Thymus (tissue), 11 donors: Measurements from ENCODE around the gene PDPK1. TPM values are rescaled to one million over a fixed set of nuclear protein-coding genes. Genes with fewer than 3 reads are reported as not detected.
"Not testable (repeated sequence)": the region's sequence is repeated elsewhere in the genome, so short reads cannot be mapped to it uniquely, and the experiment has no call there.

Experiments
- DNase-seq, 9 donors: peaks; one replicate each; pipeline ENCODE4 v3.0.0-alpha.2; 2013; ENCODE audit warnings: low spot score in 9 of 9, low read depth in 6 of 9, missing footprints in 1 of 9
- H3K27ac ChIP-seq, 2 donors: one replicate each; pipeline ENCODE4 v1.5.1; 2013; ENCODE audit warnings: control low read depth in 1 of 2, low read depth in 1 of 2, low read length in 1 of 2, mild to moderate bottlenecking in 1 of 2, moderate library complexity in 1 of 2
- H3K27me3 ChIP-seq, 2 donors: one replicate each; pipeline ENCODE4 v1.5.1; 2013; ENCODE audit warnings: low read length in 1 of 2; ENCODE audit not compliant: control insufficient read depth in 2 of 2, insufficient read depth in 1 of 2
- H3K36me3 ChIP-seq, 2 donors: one replicate each; pipeline ENCODE4 v1.5.1; 2013; ENCODE audit warnings: low read length in 1 of 2, mild to moderate bottlenecking in 1 of 2, moderate library complexity in 1 of 2; ENCODE audit not compliant: control insufficient read depth in 2 of 2, insufficient read depth in 2 of 2
- H3K4me1 ChIP-seq, 2 donors: one replicate each; pipeline ENCODE4 v1.5.1; 2013; ENCODE audit warnings: low read length in 2 of 2; ENCODE audit not compliant: control insufficient read depth in 2 of 2, insufficient read depth in 2 of 2
- H3K4me3 ChIP-seq, 2 donors: one replicate each; pipeline ENCODE4 v1.5.1; 2013; ENCODE audit warnings: low read length in 2 of 2, control low read depth in 1 of 2, mild to moderate bottlenecking in 1 of 2
- H3K9me3 ChIP-seq, 2 donors: one replicate each; pipeline ENCODE4 v1.5.1; 2013; ENCODE audit warnings: low read length in 1 of 2, mild to moderate bottlenecking in 1 of 2; ENCODE audit not compliant: control insufficient read depth in 2 of 2, insufficient read depth in 1 of 2
- WGBS: extraction: QIAGEN DNeasy Blood & Tissue Kit; methylation state at CpG from one replicate; pipeline ENCODE4 v1.1.7; 2013; 5-methylcytosine and 5-hydroxymethylcytosine counted together
- polyA plus RNA-seq: library from polyadenylated mRNA; stranded (reverse); fragments of 200-250 nt; gene quantifications from one replicate; pipeline ENCODE4 v1.2.3, GENCODE V29; 2013
- total RNA-seq: library from RNA; stranded (reverse); fragments of 120-200 nt; gene quantifications from one replicate; pipeline ENCODE4 v1.2.4, GENCODE V29; 2013
- donor health status: healthy.

Gene PDPK1
- total and polyA plus RNA-seq, 2 donors = 14.1 to 17.2 TPM

DNA sequence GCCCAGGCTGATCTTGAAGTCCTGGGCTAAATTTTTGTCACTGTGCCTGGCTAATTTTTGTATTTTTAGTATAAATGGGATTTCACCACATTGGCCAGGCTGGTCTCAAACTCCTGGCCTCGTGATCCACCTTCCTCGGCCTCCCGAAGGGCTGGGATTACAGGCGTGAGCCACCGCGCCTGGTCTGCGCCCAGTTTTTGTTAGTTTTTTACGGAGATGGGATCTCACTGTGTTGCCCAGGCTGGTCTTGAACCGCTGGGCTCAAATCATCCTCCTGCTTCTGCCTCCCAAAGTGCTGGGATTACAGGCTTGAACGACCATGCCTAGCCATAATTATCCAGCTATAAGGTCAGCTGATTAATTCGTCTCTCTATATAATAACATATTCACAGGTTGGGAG is 3.9 kb upstream of the PDPK1 start:
- Histone ChIP-seq H3K4me1 (peaks cover 9 to 37% of the 10 kb centered on the region in 2 donors), H3K27ac (no peak overlapping the region), H3K27me3 (peaks cover 0 to 23% of the 10 kb centered on the region in 2 donors), H3K36me3 (peaks cover 8 to 15% of the 10 kb centered on the region in 2 donors), H3K4me3 (no peak overlapping the region), H3K9me3 (peaks cover 0 to 1% of the 10 kb centered on the region in 2 donors)
- WGBS = 94% methylated on average over 11 of the region's 11 CpGs
- no peak for DNase-seq

DNA sequence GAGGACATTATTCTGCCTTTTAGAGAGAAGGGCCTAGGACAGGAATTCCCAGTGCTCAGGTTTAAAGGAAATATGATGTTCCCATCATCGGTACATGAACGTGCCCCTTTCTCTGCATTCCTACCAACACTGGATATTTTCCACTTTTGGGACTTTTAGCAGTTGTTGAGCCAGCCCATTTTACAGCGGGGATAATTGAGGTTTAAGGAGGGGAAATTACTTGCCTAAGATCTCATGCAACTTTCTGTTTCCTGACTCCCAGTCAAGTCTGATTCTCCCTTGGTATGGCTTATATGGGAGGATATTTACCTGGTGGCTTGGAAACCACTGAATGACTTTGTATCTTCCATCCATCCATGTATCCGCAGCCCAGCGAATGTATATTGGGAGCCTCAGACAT is 3.5 kb upstream of the PDPK1 start:
- H3K27ac ChIP-seq = not testable (repeated sequence)
- H3K4me1 ChIP-seq = peaks cover 12 to 41% of the 10 kb centered on the region in 2 donors
- 98% methylated on average over 5 of the region's 5 CpGs for WGBS

DNA sequence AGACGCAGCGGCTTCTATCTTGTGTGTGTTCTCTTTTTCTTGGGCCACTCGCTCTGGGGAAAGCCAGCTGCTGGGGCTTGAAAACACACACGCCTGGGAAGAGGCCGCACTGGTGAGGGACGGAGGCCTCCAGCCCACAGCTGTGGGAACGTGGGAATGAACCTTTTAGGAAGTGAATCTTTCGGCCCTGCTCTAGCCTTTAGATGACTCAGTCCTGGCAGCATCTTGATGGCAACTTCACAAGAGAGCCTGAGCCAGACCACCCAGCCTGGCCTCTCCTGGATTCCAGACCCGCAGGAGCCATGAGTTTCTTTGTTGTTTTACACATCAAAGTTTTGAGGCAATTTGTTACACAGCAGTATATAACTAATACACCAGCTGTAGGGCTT is 2.2 kb upstream of the PDPK1 start:
- Histone ChIP-seq H3K4me1 (peaks cover 15 to 44% of the 10 kb centered on the region in 2 donors), H3K36me3 (peaks cover 2 to 4% of the 10 kb centered on the region in 2 donors), H3K9me3 (peaks cover 0 to 1% of the 10 kb centered on the region in 2 donors), H3K27me3 (peaks cover 0 to 23% of the 10 kb centered on the region in 2 donors), H3K27ac (no peak overlapping the region), H3K4me3 (no peak overlapping the region)
- WGBS = 94% methylated on average over 9 of the region's 9 CpGs
- no peak for DNase-seq

More for the DNA sequence above, 3.5 kb upstream of the PDPK1 start:
- H3K27me3 ChIP-seq = peaks cover 0 to 23% of the 10 kb centered on the region in 2 donors
- not testable (repeated sequence) for DNase-seq, H3K9me3 ChIP-seq, H3K4me3 ChIP-seq
- peaks cover 6 to 10% of the 10 kb centered on the region in 2 donors for H3K36me3 ChIP-seq

DNA sequence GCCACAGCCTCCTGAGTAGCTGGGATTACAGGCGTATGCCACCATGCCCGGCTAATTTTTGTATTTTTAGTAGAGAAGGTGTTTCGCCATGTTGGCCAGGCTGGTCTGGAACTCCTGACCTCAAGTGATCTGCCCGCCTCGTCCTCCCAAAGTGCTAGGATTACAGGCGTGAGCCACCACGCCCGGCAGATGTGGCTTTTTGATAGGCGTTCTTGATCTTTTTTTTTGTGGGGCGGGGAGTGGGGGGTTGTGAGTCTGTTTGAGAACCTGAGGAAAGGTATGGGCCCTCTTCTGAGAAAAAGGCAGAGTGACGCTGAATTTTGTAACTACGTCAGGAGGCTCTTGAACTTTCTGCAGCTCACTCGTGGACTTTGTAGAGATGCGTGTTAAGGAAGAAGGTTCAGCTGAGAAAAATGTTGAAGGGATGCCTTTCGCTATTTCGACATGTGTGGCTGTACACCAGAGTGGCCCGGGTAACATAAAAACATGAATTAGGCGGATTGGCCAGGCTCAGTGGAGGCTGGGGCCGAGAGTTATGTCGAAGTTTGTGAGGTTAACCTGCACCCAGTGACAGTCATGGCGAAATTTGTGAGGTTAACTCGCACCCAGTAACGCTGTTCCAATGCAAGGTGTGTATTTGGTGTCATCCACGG is 1.5 kb downstream of the PDPK1 start:
- 94% methylated on average over 24 of the region's 24 CpGs for WGBS
- not testable (repeated sequence) for DNase-seq, H3K4me3 ChIP-seq, H3K36me3 ChIP-seq, H3K27me3 ChIP-seq, H3K9me3 ChIP-seq, H3K27ac ChIP-seq
- H3K4me1 ChIP-seq = peaks cover 13 to 24% of the 10 kb centered on the region in 2 donors

DNA sequence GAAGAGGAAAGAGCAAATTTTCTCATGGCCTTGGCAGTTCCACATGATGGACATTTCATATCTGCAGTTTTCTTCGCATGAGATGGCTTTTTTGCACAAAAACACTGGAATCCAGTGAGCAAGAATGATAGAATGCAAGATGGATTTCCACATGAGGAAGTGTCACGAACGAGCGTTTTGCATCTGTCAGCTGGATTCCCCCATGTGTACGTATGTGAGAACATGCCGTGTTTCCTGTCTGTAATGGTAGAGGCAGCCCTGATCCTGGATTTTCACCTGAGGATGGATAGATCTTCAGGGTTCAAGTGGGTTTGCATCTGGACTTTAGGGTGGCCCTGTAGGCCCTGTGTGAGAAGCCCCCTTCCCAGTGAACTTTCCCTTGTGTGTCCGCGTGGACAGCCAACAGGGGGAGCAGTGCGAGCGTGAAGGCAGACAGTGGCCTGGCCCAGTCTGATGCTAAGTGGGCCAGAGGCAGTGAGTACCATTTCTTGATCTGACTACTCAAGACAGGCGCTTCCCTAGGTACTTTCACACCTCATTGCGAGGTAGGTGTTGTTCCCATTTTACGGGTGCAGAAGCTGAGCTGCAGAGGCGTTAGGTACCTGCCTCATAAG is 2.1 kb downstream of the PDPK1 start:
- DNase-seq, H3K4me3 ChIP-seq, H3K36me3 ChIP-seq, H3K27me3 ChIP-seq, H3K27ac ChIP-seq, H3K9me3 ChIP-seq: not testable (repeated sequence)
- 89% methylated on average over 14 of the region's 14 CpGs for WGBS
- H3K4me1 ChIP-seq = peaks cover 13 to 24% of the 10 kb centered on the region in 2 donors

DNA sequence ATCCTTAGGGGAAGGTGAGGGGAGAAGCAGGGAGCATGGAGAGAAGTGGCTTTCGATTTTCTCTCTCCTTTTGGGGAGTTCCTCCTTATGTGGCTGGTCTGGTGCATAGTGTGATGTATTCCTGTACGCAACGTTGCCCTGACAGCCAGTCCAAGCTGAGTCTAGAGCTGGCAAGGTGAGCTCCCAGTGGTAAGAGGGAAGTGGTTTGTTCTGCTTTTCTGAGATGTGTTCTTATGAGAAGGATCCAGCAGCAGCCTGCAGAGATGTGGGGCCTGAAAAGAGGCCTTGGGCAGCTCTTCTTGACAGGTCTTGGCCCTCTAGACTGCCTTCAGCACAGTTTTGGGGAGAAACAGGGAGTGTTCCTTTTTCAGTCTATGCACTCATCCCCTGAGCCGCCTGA is 3.1 kb downstream of the PDPK1 start:
- H3K4me1 ChIP-seq = peaks cover 13 to 23% of the 10 kb centered on the region in 2 donors
- not testable (repeated sequence) for DNase-seq, H3K36me3 ChIP-seq, H3K27ac ChIP-seq, H3K27me3 ChIP-seq, H3K9me3 ChIP-seq, H3K4me3 ChIP-seq
- 64% methylated on average over 3 of the region's 4 CpGs for WGBS

DNA sequence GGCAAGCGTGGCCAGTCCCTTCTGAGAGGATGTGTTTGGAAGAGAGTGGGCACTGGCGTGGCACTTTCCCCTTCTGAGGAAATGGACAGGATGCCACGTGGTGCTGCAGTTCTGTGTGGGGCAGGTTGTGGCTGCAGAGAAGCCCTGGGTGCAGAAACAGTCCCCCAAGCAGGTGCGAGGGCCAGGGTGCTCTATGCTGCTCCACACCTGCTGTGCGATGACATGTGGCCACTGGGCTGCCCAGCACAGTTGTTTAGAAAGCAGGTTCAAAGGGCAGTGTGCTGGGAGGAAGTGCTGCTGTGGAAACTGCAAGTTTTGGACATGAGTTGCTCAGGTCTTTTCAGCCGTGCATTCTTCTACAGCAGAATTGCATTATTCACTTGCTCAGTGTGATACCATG is 3.6 kb downstream of the PDPK1 start:
- 76% methylated on average over 6 of the region's 6 CpGs for WGBS
- DNase-seq = not testable (repeated sequence)
- H3K4me1 ChIP-seq = peaks cover 13 to 21% of the 10 kb centered on the region in 2 donors

DNA sequence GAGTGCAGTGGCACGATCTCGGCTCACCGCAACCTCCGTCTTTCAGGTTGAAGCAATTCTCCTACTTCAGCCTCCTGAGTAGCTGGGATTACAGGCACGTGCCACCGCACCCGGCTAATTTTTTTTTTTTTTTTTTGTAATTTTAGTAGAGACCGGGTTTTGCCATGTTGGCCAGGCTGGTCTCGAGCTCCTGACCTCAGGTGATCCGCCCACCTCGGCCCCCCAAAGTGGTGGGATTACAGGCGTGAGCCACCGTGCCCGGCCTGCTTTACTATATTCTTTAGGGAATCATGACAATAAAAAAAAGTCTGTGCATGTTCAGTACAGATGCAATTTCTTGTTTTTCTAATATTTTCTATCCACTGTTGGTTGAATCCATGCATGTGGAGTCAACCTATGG is 6.0 kb downstream of the PDPK1 start:
- DNase-seq = not testable (repeated sequence)

More for the DNA sequence above, 3.6 kb downstream of the PDPK1 start:
- not testable (repeated sequence) for H3K36me3 ChIP-seq, H3K27ac ChIP-seq, H3K4me3 ChIP-seq, H3K9me3 ChIP-seq, H3K27me3 ChIP-seq

DNA sequence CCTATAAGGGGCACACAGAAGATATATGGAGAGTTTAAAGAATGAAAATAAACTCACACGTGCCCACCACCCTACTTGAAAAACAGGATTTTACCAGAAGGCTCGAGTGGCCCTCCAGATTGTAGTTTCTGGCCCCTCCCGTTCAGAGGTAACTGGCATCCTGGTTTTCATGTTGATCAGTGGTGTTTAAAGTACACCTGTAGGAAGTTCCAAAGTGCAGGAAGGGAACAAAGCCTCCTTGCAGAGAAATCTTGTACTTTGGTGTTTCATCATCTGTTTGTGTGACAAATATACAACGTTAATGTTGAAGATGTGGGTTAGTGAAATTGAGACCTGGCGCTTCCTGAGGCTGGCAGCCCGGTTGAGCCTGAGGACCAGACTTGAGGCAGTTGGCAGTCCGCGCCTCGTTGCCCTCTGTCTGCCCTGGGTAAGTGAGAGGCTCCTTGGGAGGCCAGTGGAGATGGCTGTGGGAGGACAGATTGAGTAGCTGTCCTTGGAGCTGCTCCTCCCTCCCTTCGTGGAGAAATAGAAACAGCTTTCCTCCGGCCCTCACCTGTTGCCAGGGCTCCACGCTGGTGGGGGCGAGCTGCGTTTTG is 12.6 kb downstream of the PDPK1 start:
- H3K9me3 ChIP-seq, H3K27ac ChIP-seq, DNase-seq, H3K27me3 ChIP-seq, H3K4me1 ChIP-seq, H3K36me3 ChIP-seq, H3K4me3 ChIP-seq: not testable (repeated sequence)
- WGBS = no CpG with 5 or more reads among the region's 14 CpGs

More for the DNA sequence above, 6.0 kb downstream of the PDPK1 start:
- H3K27ac ChIP-seq, H3K4me3 ChIP-seq, H3K36me3 ChIP-seq, H3K27me3 ChIP-seq, H3K9me3 ChIP-seq: not testable (repeated sequence)
- peaks cover 11 to 14% of the 10 kb centered on the region in 2 donors for H3K4me1 ChIP-seq
- WGBS = 97% methylated on average over 14 of the region's 14 CpGs
